OCI-LY1 (cell line): Measurements from ENCODE around the gene ZFAND2B.

Source experiments
- CTCF ChIP-seq: fragments of 200-600 bp; sonication (generic), shearing (Covaris generic); IDR thresholded peaks from 2 replicates; pipeline ENCODE4 v1.5.1; 2017; ENCODE audit warnings: mild to moderate bottlenecking, antibody characterized with exemption, low read length, moderate library complexity, mixed read lengths
- EZH2 ChIP-seq: fragments of 200-600 bp; sonication (generic), shearing (Covaris generic); IDR thresholded peaks from 2 replicates; pipeline ENCODE4 v1.8.0; 2017; ENCODE audit warnings: borderline replicate concordance, mixed run types, mild to moderate bottlenecking, antibody characterized with exemption, low read length, moderate library complexity, mixed read lengths

- no peak for TF ChIP-seq CTCF
- TF ChIP-seq EZH2, result no peak
Measured at GRCh38 chr2:219218732-219219701, 12.4 kb downstream of the ZFAND2B start, which contains the start of gene ABCB6.
